ENCODE measurements around the gene HCRT.
"Not testable (repeated sequence)": the region's sequence is repeated elsewhere in the genome, so short reads cannot be mapped to it uniquely, and the experiment has no call there.

Gene HCRT

GRCh38 chr17:42197564-42198156, 12.4 kb upstream of the HCRT start:
- DNase-seq = no peak

DNA sequence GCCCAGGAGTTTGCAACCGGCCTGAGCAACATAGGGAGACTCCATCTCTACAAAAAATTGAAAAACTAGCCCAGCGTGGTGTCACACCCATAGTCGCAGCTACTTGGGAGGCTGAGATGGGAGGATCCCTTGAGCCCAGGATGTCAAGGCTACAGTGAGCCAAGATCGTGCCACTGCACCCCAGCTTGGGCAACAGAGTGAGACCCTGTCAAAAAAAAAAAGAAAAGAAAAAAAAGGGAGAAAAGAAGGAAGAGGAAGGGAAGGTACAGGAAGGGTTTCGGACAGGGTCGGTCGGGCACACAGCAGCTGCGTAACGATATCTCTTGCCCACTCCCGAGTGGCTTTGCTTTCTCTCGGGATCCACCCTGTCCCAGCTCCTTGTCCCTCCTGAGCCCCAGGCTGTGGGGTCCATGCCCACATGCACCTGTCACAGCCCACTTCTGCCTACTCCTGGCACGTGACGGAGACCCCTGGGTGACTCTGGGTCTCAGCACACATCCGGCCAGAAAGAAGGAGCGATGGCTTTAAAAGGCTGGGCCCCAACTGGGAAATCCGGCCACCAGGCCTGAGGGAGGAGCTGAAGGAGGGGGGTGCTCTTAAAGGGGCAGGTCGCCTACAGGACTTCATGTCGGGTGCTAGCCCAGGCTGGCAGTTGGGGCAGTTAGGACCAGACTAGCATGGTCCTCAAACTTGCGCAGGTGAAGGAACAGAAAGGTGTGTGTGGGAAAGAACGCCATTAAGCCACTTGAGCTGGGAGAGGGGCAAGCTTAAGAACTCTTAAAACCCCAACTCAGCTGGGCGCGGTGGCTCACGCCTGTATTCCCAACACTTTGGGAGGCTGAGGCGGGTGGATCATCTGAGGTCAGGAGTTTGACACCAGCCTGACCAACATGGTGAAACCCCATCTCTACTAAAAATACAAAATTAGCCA, 9.0 kb upstream of the HCRT start, which contains the start of gene GHDC:
Gene GHDC, minus strand, starts transcription at position 526 of the 931 bp plus-strand sequence. CDS start 913 bp downstream, outside the sequence.
- DNase-seq = no peak

- DNase-seq = no peak
Observed at GRCh38 chr17:42193216-42193968, 8.1 kb upstream of the HCRT start.

GRCh38 chr17:42192189-42193126, 7.2 kb upstream of the HCRT start:
- DNase-seq = no peak

- DNase-seq = no peak
Observed at GRCh38 chr17:42191275-42191608, 6.0 kb upstream of the HCRT start.

DNA sequence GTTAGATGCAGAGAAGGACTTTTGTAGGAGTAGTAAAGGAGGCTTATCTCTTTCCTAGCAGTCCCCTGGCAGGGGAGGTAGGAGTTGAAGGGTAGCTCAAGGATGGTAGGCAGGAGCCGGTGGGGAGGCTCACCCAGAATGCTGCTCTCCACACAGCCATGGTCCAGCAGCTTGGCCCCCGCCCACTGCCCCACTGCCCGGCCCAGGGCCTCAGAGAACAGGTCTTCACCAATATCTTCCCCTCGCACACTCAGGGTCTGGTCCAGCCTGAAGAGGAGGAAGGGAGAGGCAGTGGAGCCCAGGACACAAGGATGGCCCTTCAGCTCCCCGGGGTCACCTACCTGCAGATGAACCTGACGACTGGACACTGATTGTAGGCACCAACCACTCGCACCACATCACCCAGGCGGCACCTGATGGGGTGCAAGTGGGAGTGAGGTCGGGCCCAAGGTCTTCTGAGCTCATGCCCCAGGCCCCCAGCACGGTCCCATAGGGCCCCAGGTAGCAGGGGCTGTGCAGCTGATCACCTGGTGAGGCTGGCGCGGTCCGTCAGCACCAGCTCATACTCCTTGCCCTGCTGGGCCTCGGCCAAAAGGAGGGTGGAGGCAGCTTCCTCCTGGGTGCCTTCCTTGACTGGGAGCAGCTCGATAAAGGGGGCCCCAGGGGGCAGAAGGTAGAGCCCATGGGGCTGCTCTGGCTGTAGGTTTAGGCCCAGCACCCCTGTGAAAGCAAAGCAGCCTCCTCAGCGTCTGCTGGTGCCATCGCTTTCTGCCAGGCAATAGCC, 5.4 kb upstream of the HCRT start:
- DNase-seq = no peak

- no peak for DNase-seq
Observed at GRCh38 chr17:42189651-42189965, 4.4 kb upstream of the HCRT start.

GRCh38 chr17:42188749-42189650, 3.7 kb upstream of the HCRT start:
- DNase-seq = peak; percentile 77

- DNase-seq = no peak
Observed at GRCh38 chr17:42187833-42188232, 2.6 kb upstream of the HCRT start.

DNA sequence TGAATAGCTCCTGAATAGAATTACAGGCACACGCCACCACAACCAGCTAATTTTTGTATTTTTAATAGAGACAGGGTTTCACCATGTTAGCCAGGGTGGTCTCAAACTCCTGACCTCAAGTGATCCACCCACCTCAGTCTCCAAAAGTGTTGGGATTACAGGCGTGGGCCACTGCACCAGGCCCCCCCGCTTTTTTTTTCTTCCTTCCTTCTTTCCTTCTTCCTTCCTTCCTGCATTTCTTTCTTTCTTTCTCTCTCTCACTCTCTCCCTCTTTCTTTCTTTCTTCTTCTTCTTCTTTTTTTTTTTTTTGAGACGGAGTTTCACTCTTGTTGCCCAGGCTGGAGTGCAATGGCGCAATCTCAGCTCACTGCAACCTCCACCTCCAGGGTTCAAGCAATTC, 939 bp upstream of the HCRT start:
- not testable (repeated sequence) for DNase-seq

DNA sequence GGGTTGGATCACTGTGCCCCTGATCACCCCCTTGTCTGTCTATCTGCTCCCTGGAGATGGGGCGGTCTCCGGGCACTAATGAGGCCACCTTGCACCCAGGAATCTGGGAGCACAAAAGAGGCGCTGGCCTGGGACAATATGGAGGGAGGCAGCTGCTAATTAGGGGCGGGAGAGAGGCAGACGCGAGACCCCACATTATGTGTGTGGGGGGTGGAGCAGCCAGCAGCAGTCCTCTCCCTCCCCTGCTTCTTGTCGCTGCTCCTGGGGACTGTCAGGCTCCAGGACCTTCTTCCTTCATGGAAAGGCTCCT, 324 bp upstream of the HCRT start:
- no peak for DNase-seq

DNA sequence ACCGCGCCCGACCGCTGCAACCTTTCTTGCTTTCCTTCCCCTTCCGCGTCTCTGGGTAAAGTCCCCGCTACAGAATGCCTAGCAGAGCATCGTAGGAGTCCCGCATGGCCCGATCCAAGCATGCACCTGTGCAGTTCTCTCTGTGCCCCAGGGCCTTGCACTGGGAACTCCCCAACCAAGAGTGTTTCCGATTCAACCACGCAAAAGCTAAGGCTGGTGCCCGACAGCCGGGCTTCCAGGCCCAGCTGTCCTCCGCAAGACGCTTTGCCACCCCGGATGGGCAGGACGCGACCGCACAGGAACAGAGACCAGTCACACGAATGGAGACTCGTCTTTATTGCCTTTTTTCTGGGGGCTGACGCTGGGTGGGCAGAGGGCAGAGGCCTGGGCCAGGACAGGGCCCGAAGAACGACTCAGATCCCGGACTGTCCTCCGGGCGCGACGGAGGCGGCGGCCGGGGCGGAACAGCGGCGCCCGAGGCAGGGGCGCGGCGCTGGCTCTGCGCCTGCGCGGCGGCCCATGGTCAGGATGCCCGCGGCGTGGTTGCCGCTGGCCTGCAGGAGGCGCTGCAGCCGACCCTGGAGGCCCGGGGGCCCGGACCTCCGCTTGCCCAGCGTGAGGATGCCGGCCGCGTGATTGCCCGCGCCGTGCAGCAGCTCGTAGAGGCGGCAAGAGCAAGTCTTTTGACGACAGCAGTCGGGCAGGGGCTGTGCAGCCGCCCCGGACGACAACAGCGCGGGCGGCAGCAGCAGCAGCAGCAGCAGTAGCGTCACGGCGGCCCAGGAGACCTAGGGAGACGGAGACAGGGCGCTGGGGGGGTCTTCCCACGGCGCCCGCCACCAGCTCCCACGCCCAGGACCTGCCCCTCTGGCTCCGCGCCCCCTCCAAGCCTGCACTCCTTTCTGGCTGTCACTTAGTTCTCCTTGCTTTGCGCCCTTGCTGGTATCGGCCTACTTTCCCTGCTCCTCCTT, 1.2 kb downstream of the HCRT start:
- no peak for DNase-seq

DNA sequence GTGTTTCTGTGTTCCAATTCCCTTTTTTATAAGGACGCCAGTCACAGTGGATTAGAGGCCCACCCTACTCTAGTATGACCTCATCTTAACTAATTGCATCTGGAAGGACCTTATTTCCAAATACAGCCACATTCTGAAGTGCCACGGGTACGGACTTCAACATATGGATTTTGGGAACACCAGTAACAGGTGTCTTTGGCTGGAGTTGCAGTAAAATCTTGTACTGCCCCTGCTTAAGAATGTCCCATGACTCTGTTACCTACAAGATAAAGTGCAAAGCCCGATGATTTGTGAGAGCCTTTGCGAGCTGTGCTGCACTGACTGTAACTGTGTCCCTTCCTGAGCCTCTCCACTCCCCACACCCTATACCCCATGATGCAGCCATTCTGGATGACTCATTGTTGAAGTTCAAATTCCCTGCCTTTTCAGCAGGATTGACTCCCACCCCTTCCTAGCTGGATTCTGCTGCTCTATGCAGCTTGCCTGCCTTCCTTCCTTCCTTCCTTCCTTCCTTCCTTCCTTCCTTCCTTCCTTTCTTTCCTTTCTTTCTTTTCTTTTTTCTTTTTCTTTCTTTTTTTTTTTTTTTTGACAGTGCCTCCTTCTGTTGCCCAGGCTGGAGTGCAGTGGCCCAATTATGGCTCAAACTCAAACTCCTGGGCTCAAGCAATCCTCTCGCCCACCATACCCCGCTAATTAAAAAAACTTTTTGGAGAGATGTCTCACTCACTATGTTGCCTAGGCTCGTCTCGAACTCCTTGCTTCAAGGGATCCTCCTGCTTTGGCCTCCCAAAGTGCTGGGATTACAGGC, 2.1 kb downstream of the HCRT start:
- no peak for DNase-seq

DNA sequence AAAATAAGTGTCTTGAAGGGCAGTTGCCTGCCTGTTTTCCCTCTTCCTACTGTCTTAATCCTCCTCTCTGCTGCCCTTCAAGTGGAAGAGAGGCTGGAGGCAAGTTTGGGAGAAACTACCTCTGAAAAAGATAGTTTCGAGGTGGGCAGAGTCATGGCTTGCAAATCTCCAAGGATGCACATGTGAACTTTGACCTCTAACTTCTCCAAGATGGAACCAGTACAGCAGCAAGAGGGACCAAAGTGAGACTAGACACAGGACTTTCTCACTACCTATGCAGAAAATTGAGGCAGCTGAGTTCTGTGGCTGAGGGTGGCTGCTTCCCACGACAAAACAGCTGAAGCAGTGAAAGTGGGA, 3.4 kb downstream of the HCRT start:
- DNase-seq = no peak

DNA sequence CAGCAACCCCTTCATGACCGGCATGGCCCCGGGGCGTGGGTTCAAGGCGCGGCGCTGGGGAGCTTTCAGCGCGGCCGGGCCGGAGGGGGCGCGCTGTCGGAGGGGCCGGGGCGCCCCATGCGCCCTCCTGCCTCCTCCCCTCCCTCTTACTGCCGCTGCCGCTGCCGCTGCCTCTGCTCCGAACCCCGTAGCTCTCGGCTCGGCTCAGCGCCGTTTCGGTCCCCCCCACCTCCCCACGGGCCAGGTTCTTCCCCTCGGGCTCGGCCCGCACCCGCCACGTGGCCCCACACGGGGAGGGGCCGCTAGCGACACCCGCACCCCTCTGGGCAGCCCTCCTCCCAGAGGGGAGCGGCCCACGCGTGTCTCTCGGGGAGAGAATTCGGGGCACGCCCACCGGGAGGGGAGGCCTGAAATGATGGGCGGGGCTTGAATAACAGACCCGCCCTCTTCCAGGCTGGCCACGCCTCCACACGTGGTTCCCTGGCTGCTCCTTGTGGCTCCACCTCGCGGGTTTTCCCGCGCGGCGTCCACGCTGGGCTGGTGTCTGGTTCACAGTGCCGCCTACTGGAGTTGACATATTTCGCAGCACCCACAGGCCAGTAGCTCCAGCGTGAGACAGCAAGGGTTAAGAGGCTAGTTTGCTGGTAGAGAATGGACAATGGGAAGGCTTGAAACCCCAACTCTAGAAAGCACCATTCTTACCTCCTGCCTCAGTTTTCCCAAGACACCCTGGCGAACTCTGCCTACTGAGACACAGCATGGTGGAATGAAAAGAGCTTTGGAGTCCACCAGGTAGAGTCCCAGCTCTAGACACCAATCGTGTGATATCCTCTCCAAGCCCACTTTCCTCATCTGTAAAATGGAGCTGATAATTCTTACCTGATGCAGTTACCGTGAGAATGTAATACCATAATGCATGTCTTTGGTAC, 4.1 kb downstream of the HCRT start, which contains the start of gene KCNH4:
Gene KCNH4, minus strand, starts transcription at position 221 of the 929 bp plus-strand sequence. Its CDS starts 197 bp downstream, at position 24.
- peak; percentile 82 for DNase-seq

GRCh38 chr17:42180411-42180921, 4.8 kb downstream of the HCRT start:
- no peak for DNase-seq

DNA sequence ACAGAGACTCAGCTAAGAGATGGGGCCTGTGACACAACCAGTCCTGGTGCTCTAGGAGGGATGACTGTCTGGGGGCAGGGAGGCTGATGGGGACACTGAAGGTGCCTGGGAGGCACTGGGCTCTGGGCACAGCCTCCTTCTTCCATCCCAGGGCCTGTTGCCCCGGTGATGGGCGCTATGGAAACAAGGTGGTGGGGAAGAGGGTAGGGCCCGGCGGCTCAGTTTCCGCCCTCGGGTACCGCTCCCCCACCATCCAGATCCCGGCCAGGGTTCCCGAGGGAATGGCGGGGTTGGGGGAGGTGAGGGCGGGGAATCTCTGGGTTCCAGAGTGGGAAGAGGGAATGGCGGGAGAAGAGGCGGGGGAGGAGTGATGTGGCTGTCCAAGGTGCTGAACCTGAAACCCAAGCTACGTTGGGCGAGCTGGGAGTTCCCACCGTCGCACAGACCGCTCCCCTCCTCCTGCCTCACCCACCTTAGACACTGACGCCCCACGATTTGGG, 5.3 kb downstream of the HCRT start:
- DNase-seq = peak; percentile 14

All from NCI-H2171 treated with DMSO at 0.1 percent for 48 hours (cell line).